HG03571 (cell line): ENCODE measurements around the gene RIOX2.

Source experiments
- ATAC-seq: cut with Tn5 transposase; IDR thresholded peaks from one replicate; pipeline ENCODE4 v1.9.1; 2021; ENCODE audit not compliant: unreplicated experiment

The RIOX2 gene

GRCh38 chr3:97990624-97991292 lies 18.5 kb upstream of the RIOX2 start:
- ATAC-seq = no peak

GRCh38 chr3:97988784-97989568 lies 16.7 kb upstream of the RIOX2 start:
- no peak for ATAC-seq

GRCh38 chr3:97987306-97987705 lies 15.1 kb upstream of the RIOX2 start:
- ATAC-seq = no peak

GRCh38 chr3:97983933-97984491 lies 11.8 kb upstream of the RIOX2 start:
- no peak for ATAC-seq

GRCh38 chr3:97981886-97982285 lies 9.7 kb upstream of the RIOX2 start:
- ATAC-seq = no peak

GRCh38 chr3:97979610-97980009 lies 7.4 kb upstream of the RIOX2 start:
- ATAC-seq = no peak

- ATAC-seq = no peak
Measured at GRCh38 chr3:97975466-97975865, 3.2 kb upstream of the RIOX2 start.

- no peak for ATAC-seq
Measured at GRCh38 chr3:97974996-97975395, 2.8 kb upstream of the RIOX2 start.

GRCh38 chr3:97972976-97973375 lies 745 bp upstream of the RIOX2 start:
- ATAC-seq = no peak

- ATAC-seq = no peak
Measured at GRCh38 chr3:97970956-97971620, 1.1 kb downstream of the RIOX2 start.

GRCh38 chr3:97970156-97970555 lies 2.1 kb downstream of the RIOX2 start:
- ATAC-seq = no peak

- no peak for ATAC-seq
Measured at GRCh38 chr3:97969541-97969940, 2.7 kb downstream of the RIOX2 start.

- ATAC-seq = no peak
Measured at GRCh38 chr3:97968376-97968775, 3.9 kb downstream of the RIOX2 start.

GRCh38 chr3:97967966-97968365 lies 4.3 kb downstream of the RIOX2 start:
- no peak for ATAC-seq

GRCh38 chr3:97960993-97961766 lies 11.1 kb downstream of the RIOX2 start:
- no peak for ATAC-seq

GRCh38 chr3:97960551-97960950 lies 11.7 kb downstream of the RIOX2 start:
- ATAC-seq = no peak

GRCh38 chr3:97959872-97960271 lies 12.4 kb downstream of the RIOX2 start:
- ATAC-seq = no peak

- no peak for ATAC-seq
Measured at GRCh38 chr3:97958796-97959195, 13.4 kb downstream of the RIOX2 start.

- ATAC-seq = no peak
Measured at GRCh38 chr3:97958396-97958795, 13.8 kb downstream of the RIOX2 start.

- ATAC-seq = no peak
Measured at GRCh38 chr3:97957617-97958311, 14.5 kb downstream of the RIOX2 start.
